HEK293T (cell line): Measurements from ENCODE around the gene RBBP8NL.

ENCODE experiments used
- CTCF ChIA-PET: fragments of 350-600 bp; formaldehyde crosslinking; extraction: SDS; loops from one replicate; lab custom pipeline; 2021; ENCODE audit warnings: antibody characterized with exemption, inconsistent platforms; lab: Yijun Ruan, JAX
- POLR2A ChIA-PET: fragments of 350-600 bp; formaldehyde crosslinking; extraction: SDS; loops from one replicate; lab custom pipeline; 2020; ENCODE audit warnings: antibody characterized with exemption, inconsistent platforms; lab: Yijun Ruan, JAX
- DNase-seq: peaks from one replicate; pipeline ENCODE4 v3.0.0; 2012; ENCODE audit warnings: mixed read lengths; ENCODE audit errors: extremely low spot score
- ARNT ChIP-seq: fragments of 450-650 bp; IDR thresholded peaks from 2 replicates; pipeline ENCODE4 v1.6.1; 2017; ENCODE audit warnings: mild to moderate bottlenecking
- BHLHE40 ChIP-seq: fragments of 450-650 bp; IDR thresholded peaks from 2 replicates; pipeline ENCODE4 v1.6.1; 2016; ENCODE audit warnings: mild to moderate bottlenecking, moderate library complexity, borderline replicate concordance
- CTBP1 ChIP-seq: fragments of 450-650 bp; IDR thresholded peaks from 2 replicates; pipeline ENCODE4 v1.6.1; 2016; ENCODE audit warnings: borderline replicate concordance
- ELF4 ChIP-seq: fragments of 450-650 bp; IDR thresholded peaks from 2 replicates; pipeline ENCODE4 v1.6.1; 2017; ENCODE audit warnings: antibody characterized with exemption
- FOXA1 ChIP-seq: fragments of 450-650 bp; IDR thresholded peaks from 2 replicates; pipeline ENCODE4 v1.6.1; 2016; ENCODE audit warnings: mild to moderate bottlenecking
- FOXK2 ChIP-seq: fragments of 450-650 bp; IDR thresholded peaks from 2 replicates; pipeline ENCODE4 v1.6.1; 2016; ENCODE audit warnings: mild to moderate bottlenecking
- FOXM1 ChIP-seq: fragments of 450-650 bp; IDR thresholded peaks from 2 replicates; pipeline ENCODE4 v1.6.1; 2017; ENCODE audit warnings: mild to moderate bottlenecking, borderline replicate concordance
- HDGF ChIP-seq: fragments of 450-650 bp; IDR thresholded peaks from 2 replicates; pipeline ENCODE4 v1.6.1; 2017; ENCODE audit warnings: antibody characterized with exemption, borderline replicate concordance
- L3MBTL2 ChIP-seq: fragments of 450-650 bp; conservative IDR thresholded peaks from 2 replicates; pipeline ENCODE4 v1.6.1; 2016; ENCODE audit warnings: mild to moderate bottlenecking
- LEF1 ChIP-seq: fragments of 450-650 bp; IDR thresholded peaks from 2 replicates; pipeline ENCODE4 v1.6.1; 2017; ENCODE audit warnings: mild to moderate bottlenecking, borderline replicate concordance
- NFRKB ChIP-seq: fragments of 450-650 bp; IDR thresholded peaks from 2 replicates; pipeline ENCODE4 v1.6.1; 2016; ENCODE audit warnings: mild to moderate bottlenecking, moderate library complexity
- PKNOX1 ChIP-seq: fragments of 450-650 bp; IDR thresholded peaks from 2 replicates; pipeline ENCODE4 v1.6.1; 2016
- SP1 ChIP-seq: fragments of 450-650 bp; IDR thresholded peaks from 2 replicates; pipeline ENCODE4 v1.6.1; 2017
- SUZ12 ChIP-seq: fragments of 450-650 bp; IDR thresholded peaks from 2 replicates; pipeline ENCODE4 v1.6.1; 2016; ENCODE audit warnings: mild to moderate bottlenecking
- TARDBP ChIP-seq: fragments of 450-650 bp; IDR thresholded peaks from 2 replicates; pipeline ENCODE4 v1.6.1; 2016
- ZNF384 ChIP-seq: fragments of 450-650 bp; IDR thresholded peaks from 2 replicates; pipeline ENCODE4 v1.6.1; 2016

RBBP8NL gene

GRCh38 chr20:62395311-62396242, 31.8 kb downstream of the RBBP8NL start:
- no peak for DNase-seq
- CTCF ChIA-PET: interaction anchor here (0.8 kb wide), 1 partner anchor 14 kb away, joined by 3 read pairs; no protein-coding TSS in a partner anchor
- TF ChIP-seq NFRKB (no peak), L3MBTL2 (no peak), TARDBP (no peak), ZNF384 (no peak), SP1 (no peak), CTBP1 (no peak), HDGF (no peak), FOXM1 (no peak), ELF4 (no peak), FOXK2 (no peak), LEF1 (no peak), ARNT (no peak), PKNOX1 (no peak), BHLHE40 (no peak), SUZ12 (no peak)
- POLR2A ChIA-PET: interaction anchor here (1.0 kb wide), 1 partner anchor 9 kb away, joined by 4 read pairs; the partner anchor contains the start of gene RPS21

GRCh38 chr20:62394248-62395245, 32.8 kb downstream of the RBBP8NL start:
- CTCF ChIA-PET: interaction anchor here (0.8 kb wide), 1 partner anchor 15 kb away, joined by 3 read pairs; no protein-coding TSS in a partner anchor
- TF ChIP-seq SUZ12: no peak
- TF ChIP-seq PKNOX1: no peak
- no peak for TF ChIP-seq L3MBTL2
- TF ChIP-seq LEF1: no peak
- TF ChIP-seq CTBP1: no peak
- no peak for TF ChIP-seq TARDBP
- TF ChIP-seq HDGF: no peak
- TF ChIP-seq FOXM1: no peak
- TF ChIP-seq FOXA1: no peak
- TF ChIP-seq SP1: no peak
- TF ChIP-seq ARNT: no peak
- TF ChIP-seq ELF4: no peak
- TF ChIP-seq NFRKB: no peak
- no peak for TF ChIP-seq BHLHE40
- no peak for TF ChIP-seq ZNF384
- no peak for TF ChIP-seq FOXK2
- DNase-seq: no peak
- POLR2A ChIA-PET: no interaction called here

GRCh38 chr20:62393830-62394229, 33.5 kb downstream of the RBBP8NL start:
- ChIA-PET CTCF (no interaction called here), POLR2A (no interaction called here)
- TF ChIP-seq CTBP1: no peak
- no peak for TF ChIP-seq LEF1
- no peak for TF ChIP-seq SUZ12
- DNase-seq: no peak

- ChIA-PET POLR2A (no interaction called here), CTCF (no interaction called here)
- no peak for DNase-seq
Measured at GRCh38 chr20:62393335-62393665, 34.0 kb downstream of the RBBP8NL start.

More at GRCh38 chr20:62393335-62393665, 34.0 kb downstream of the RBBP8NL start:
- no peak for TF ChIP-seq HDGF
- TF ChIP-seq FOXM1: no peak
- no peak for TF ChIP-seq SP1
- no peak for TF ChIP-seq ARNT
- TF ChIP-seq ELF4: no peak
- no peak for TF ChIP-seq TARDBP
- no peak for TF ChIP-seq L3MBTL2
- no peak for TF ChIP-seq NFRKB
- TF ChIP-seq LEF1: no peak
- TF ChIP-seq CTBP1: no peak
- TF ChIP-seq FOXK2: no peak
- TF ChIP-seq BHLHE40: no peak
- TF ChIP-seq PKNOX1: no peak
- TF ChIP-seq SUZ12: no peak
- no peak for TF ChIP-seq ZNF384
- no peak for TF ChIP-seq FOXA1
